Measurements from ENCODE around the gene WDTC1.

The WDTC1 gene

GRCh38 chr1:27318136-27318535 lies 83.7 kb downstream of the WDTC1 start:
- WGBS, 2 experiments (ENCODE audit: insufficient coverage in 2 of 2): 67 to 80% methylated on average over 3 to 4 of the region's 4 CpGs
- H3K4me1 ChIP-seq (ENCODE audit: control insufficient read depth, insufficient read depth, low read length, poor library complexity, severe bottlenecking): peaks cover 3% of the 10 kb centered on the region
- H3K9me3 ChIP-seq (ENCODE audit: control insufficient read depth, low read length): no peaks in the 10 kb centered on the region
- H3K36me3 ChIP-seq (ENCODE audit: control insufficient read depth, insufficient read depth, low read length): no peaks in the 10 kb centered on the region
- H3K27ac ChIP-seq (ENCODE audit: low read depth, low read length, severe bottlenecking): peak overlapping the region; percentile 24
- no peak overlapping the region for H3K4me3 ChIP-seq (ENCODE audit: extremely low read depth, insufficient read depth, low read length, poor library complexity, severe bottlenecking)

GRCh38 chr1:27318596-27318995 lies 84.2 kb downstream of the WDTC1 start:
- H3K4me1 ChIP-seq (ENCODE audit: control insufficient read depth, insufficient read depth, low read length, poor library complexity, severe bottlenecking): peaks cover 7% of the 10 kb centered on the region
- peak overlapping the region; percentile 24 for H3K27ac ChIP-seq (ENCODE audit: low read depth, low read length, severe bottlenecking)
- H3K9me3 ChIP-seq (ENCODE audit: control insufficient read depth, low read length): no peaks in the 10 kb centered on the region
- H3K36me3 ChIP-seq (ENCODE audit: control insufficient read depth, insufficient read depth, low read length): no peaks in the 10 kb centered on the region
- WGBS, 2 experiments (ENCODE audit: insufficient coverage in 2 of 2): 80 to 100% methylated on average over 1 of the region's 1 CpG
- no peak overlapping the region for H3K4me3 ChIP-seq (ENCODE audit: extremely low read depth, insufficient read depth, low read length, poor library complexity, severe bottlenecking)

- WGBS, 2 experiments (ENCODE audit: insufficient coverage in 2 of 2): 0 to 1% methylated on average over 56 to 61 of the region's 67 CpGs
- Histone ChIP-seq H3K4me1 (ENCODE audit: control insufficient read depth, insufficient read depth, low read length, poor library complexity, severe bottlenecking) (peaks cover 17% of the 10 kb centered on the region), H3K9me3 (ENCODE audit: control insufficient read depth, low read length) (no peaks in the 10 kb centered on the region), H3K4me3 (ENCODE audit: extremely low read depth, insufficient read depth, low read length, poor library complexity, severe bottlenecking) (peak within 1 kb of the TSS; percentile 98), H3K27ac (ENCODE audit: low read depth, low read length, severe bottlenecking) (peak within 1 kb of the TSS; percentile 86), H3K36me3 (ENCODE audit: control insufficient read depth, insufficient read depth, low read length) (peaks cover 28% of the 10 kb centered on the region)
These were observed 87.6 kb downstream of the WDTC1 start, which contains the start of gene TMEM222 for GRCh38 chr1:27321813-27322568. TMEM222 (plus strand) TSS chr1:27322163; CDS start chr1:27322198, 35 bp downstream.

- 0% methylated on average over 2 of the region's 10 CpGs for WGBS, 2 experiments (ENCODE audit: insufficient coverage in 2 of 2)
- Histone ChIP-seq H3K9me3 (ENCODE audit: control insufficient read depth, low read length) (no peaks in the 10 kb centered on the region), H3K4me1 (ENCODE audit: control insufficient read depth, insufficient read depth, low read length, poor library complexity, severe bottlenecking) (peaks cover 17% of the 10 kb centered on the region), H3K4me3 (ENCODE audit: extremely low read depth, insufficient read depth, low read length, poor library complexity, severe bottlenecking) (peak overlapping the region; percentile 98), H3K27ac (ENCODE audit: low read depth, low read length, severe bottlenecking) (peak overlapping the region; percentile 86), H3K36me3 (ENCODE audit: control insufficient read depth, insufficient read depth, low read length) (peaks cover 35% of the 10 kb centered on the region)
These were observed 88.3 kb downstream of the WDTC1 start for GRCh38 chr1:27322569-27323240.

- Histone ChIP-seq H3K4me3 (ENCODE audit: extremely low read depth, insufficient read depth, low read length, poor library complexity, severe bottlenecking) (no peak overlapping the region), H3K4me1 (ENCODE audit: control insufficient read depth, insufficient read depth, low read length, poor library complexity, severe bottlenecking) (peaks cover 17% of the 10 kb centered on the region)
- 90 to 96% methylated on average over 12 to 15 of the region's 15 CpGs for WGBS, 2 experiments (ENCODE audit: insufficient coverage in 2 of 2)
These were observed 90.9 kb downstream of the WDTC1 start for GRCh38 chr1:27325286-27325685.

GRCh38 chr1:27327964-27328363 lies 93.5 kb downstream of the WDTC1 start:
- H3K27ac ChIP-seq (ENCODE audit: low read depth, low read length, severe bottlenecking): no peak overlapping the region
- peaks cover 17% of the 10 kb centered on the region for H3K4me1 ChIP-seq (ENCODE audit: control insufficient read depth, insufficient read depth, low read length, poor library complexity, severe bottlenecking)

More at GRCh38 chr1:27325286-27325685, 90.9 kb downstream of the WDTC1 start:
- H3K9me3 ChIP-seq (ENCODE audit: control insufficient read depth, low read length): no peaks in the 10 kb centered on the region
- H3K27ac ChIP-seq (ENCODE audit: low read depth, low read length, severe bottlenecking): no peak overlapping the region
- peaks cover 52% of the 10 kb centered on the region for H3K36me3 ChIP-seq (ENCODE audit: control insufficient read depth, insufficient read depth, low read length)

GRCh38 chr1:27330786-27331185 lies 96.4 kb downstream of the WDTC1 start:
- peaks cover 81% of the 10 kb centered on the region for H3K36me3 ChIP-seq (ENCODE audit: control insufficient read depth, insufficient read depth, low read length)

More at GRCh38 chr1:27327964-27328363, 93.5 kb downstream of the WDTC1 start:
- WGBS, 2 experiments (ENCODE audit: insufficient coverage in 2 of 2): 95 to 97% methylated on average over 4 of the region's 5 CpGs
- H3K4me3 ChIP-seq (ENCODE audit: extremely low read depth, insufficient read depth, low read length, poor library complexity, severe bottlenecking): no peak overlapping the region
- peaks cover 74% of the 10 kb centered on the region for H3K36me3 ChIP-seq (ENCODE audit: control insufficient read depth, insufficient read depth, low read length)
- no peaks in the 10 kb centered on the region for H3K9me3 ChIP-seq (ENCODE audit: control insufficient read depth, low read length)

GRCh38 chr1:27331426-27331825 lies 97.0 kb downstream of the WDTC1 start:
- peaks cover 81% of the 10 kb centered on the region for H3K36me3 ChIP-seq (ENCODE audit: control insufficient read depth, insufficient read depth, low read length)
- 94 to 100% methylated on average over 3 of the region's 3 CpGs for WGBS, 2 experiments (ENCODE audit: insufficient coverage in 2 of 2)

More at GRCh38 chr1:27330786-27331185, 96.4 kb downstream of the WDTC1 start:
- Histone ChIP-seq H3K4me3 (ENCODE audit: extremely low read depth, insufficient read depth, low read length, poor library complexity, severe bottlenecking) (no peak overlapping the region), H3K4me1 (ENCODE audit: control insufficient read depth, insufficient read depth, low read length, poor library complexity, severe bottlenecking) (peaks cover 10% of the 10 kb centered on the region), H3K9me3 (ENCODE audit: control insufficient read depth, low read length) (no peaks in the 10 kb centered on the region), H3K27ac (ENCODE audit: low read depth, low read length, severe bottlenecking) (no peak overlapping the region)
- WGBS, 2 experiments (ENCODE audit: insufficient coverage in 2 of 2): 97 to 98% methylated on average over 5 to 6 of the region's 8 CpGs

GRCh38 chr1:27331922-27332321 lies 97.5 kb downstream of the WDTC1 start:
- Histone ChIP-seq H3K27ac (ENCODE audit: low read depth, low read length, severe bottlenecking) (no peak overlapping the region), H3K9me3 (ENCODE audit: control insufficient read depth, low read length) (no peaks in the 10 kb centered on the region), H3K4me1 (ENCODE audit: control insufficient read depth, insufficient read depth, low read length, poor library complexity, severe bottlenecking) (no peaks in the 10 kb centered on the region), H3K36me3 (ENCODE audit: control insufficient read depth, insufficient read depth, low read length) (peaks cover 81% of the 10 kb centered on the region), H3K4me3 (ENCODE audit: extremely low read depth, insufficient read depth, low read length, poor library complexity, severe bottlenecking) (no peak overlapping the region)
- WGBS, 2 experiments (ENCODE audit: insufficient coverage in 2 of 2): 96 to 100% methylated on average over 5 of the region's 5 CpGs

More at GRCh38 chr1:27331426-27331825, 97.0 kb downstream of the WDTC1 start:
- H3K4me1 ChIP-seq (ENCODE audit: control insufficient read depth, insufficient read depth, low read length, poor library complexity, severe bottlenecking): peaks cover 5% of the 10 kb centered on the region
- no peak overlapping the region for H3K4me3 ChIP-seq (ENCODE audit: extremely low read depth, insufficient read depth, low read length, poor library complexity, severe bottlenecking)
- no peak overlapping the region for H3K27ac ChIP-seq (ENCODE audit: low read depth, low read length, severe bottlenecking)
- no peaks in the 10 kb centered on the region for H3K9me3 ChIP-seq (ENCODE audit: control insufficient read depth, low read length)

GRCh38 chr1:27332536-27333281 lies 98.3 kb downstream of the WDTC1 start:
- H3K4me3 ChIP-seq (ENCODE audit: extremely low read depth, insufficient read depth, low read length, poor library complexity, severe bottlenecking): no peak overlapping the region
- WGBS, 2 experiments (ENCODE audit: insufficient coverage in 2 of 2): 72 to 87% methylated on average over 10 to 11 of the region's 11 CpGs
- no peaks in the 10 kb centered on the region for H3K9me3 ChIP-seq (ENCODE audit: control insufficient read depth, low read length)
- no peaks in the 10 kb centered on the region for H3K4me1 ChIP-seq (ENCODE audit: control insufficient read depth, insufficient read depth, low read length, poor library complexity, severe bottlenecking)
- peaks cover 74% of the 10 kb centered on the region for H3K36me3 ChIP-seq (ENCODE audit: control insufficient read depth, insufficient read depth, low read length)
- no peak overlapping the region for H3K27ac ChIP-seq (ENCODE audit: low read depth, low read length, severe bottlenecking)
